HG03521 (cell line): Measurements from ENCODE around the gene SLC37A4.
"Not testable (repeated sequence)": the region's sequence is repeated elsewhere in the genome, so short reads cannot be mapped to it uniquely, and the experiment has no call there.

ENCODE experiments used
- ATAC-seq: cut with Tn5 transposase; IDR thresholded peaks from one replicate; pipeline ENCODE4 v1.9.1; 2021; ENCODE audit warnings: mild to moderate bottlenecking, moderate library complexity; ENCODE audit not compliant: unreplicated experiment

Gene SLC37A4

GRCh38 chr11:119030329-119031047, at the start of gene SLC37A4:
Gene SLC37A4, minus strand, starts transcription at chr11:119030877.
- peak; percentile 88 for ATAC-seq

DNA sequence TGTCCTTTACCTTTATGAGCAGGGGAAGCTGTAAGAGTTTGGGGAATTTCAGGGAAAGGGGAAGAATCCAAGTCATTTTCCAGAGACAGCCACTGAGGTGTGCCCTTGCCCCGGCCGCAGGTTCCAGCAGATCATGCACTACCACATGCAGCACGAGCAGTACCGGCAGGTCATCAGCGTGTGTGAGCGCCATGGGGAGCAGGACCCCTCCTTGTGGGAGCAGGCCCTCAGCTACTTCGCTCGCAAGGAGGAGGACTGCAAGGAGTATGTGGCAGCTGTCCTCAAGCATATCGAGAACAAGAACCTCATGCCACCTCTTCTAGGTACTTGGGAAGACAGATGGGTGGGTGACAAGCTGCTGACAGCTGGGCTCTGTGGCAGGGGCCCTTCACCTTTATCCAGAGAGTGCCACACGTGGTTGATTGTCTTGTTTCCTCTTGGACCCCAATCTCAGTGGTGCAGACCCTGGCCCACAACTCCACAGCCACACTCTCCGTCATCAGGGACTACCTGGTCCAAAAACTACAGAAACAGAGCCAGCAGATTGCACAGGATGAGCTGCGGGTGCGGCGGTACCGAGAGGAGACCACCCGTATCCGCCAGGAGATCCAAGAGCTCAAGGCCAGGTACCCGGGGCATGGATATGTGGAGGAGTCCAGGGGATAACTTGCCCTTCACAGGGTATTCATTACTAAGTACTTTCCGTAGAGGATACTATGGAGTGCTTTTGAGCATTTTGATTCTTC, 48.2 kb upstream of the SLC37A4 start:
- no peak for ATAC-seq

GRCh38 chr11:119077839-119078238, 47.2 kb upstream of the SLC37A4 start:
- no peak for ATAC-seq

GRCh38 chr11:119067371-119068222, 36.9 kb upstream of the SLC37A4 start, which contains the start of gene VPS11:
Gene VPS11, plus strand, starts transcription at chr11:119067818. Its CDS starts 6 bp downstream, at chr11:119067824.
- ATAC-seq = peak; percentile 93

- no peak for ATAC-seq
Measured at GRCh38 chr11:119065369-119065768, 34.7 kb upstream of the SLC37A4 start.

DNA sequence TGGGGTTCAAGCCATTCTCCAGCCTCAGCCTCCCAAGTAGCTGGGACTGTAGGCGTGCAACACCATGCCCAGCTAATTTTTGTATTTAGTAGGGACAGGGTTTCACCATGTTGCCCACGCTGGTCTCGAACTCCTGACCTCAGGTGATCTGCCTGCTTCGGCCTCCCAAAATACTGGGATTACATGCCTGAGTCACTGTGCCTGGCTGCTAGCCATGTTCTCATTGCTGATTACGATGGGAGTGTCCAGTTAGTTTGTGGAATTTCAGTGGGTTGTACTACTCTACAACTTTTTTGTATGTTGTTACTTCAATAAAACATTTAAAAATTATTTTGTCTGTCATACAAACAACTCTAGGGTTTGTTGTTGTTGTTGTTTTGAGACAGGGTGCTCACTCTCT, 32.1 kb upstream of the SLC37A4 start:
- no peak for ATAC-seq

GRCh38 chr11:119061256-119061655, 30.6 kb upstream of the SLC37A4 start:
- no peak for ATAC-seq

DNA sequence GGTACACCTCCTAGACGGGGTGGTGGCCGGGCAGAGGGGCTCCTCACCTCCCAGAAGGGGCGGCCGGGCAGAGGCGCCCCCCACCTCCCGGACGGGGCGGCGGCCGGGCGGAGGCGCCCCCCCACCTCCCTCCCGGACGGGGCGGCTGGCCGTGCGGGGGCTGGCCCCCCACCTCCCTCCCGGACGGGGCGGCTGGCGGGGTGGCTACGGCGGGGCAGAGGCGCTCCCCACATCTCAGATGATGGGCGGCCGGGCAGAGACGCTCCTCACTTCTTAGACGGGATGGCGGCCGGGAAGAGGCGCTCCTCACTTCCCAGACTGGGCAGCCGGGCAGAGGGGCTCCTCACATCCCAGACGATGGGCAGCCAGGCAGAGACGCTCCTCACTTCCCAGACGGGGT, 28.5 kb upstream of the SLC37A4 start:
- not testable (repeated sequence) for ATAC-seq

DNA sequence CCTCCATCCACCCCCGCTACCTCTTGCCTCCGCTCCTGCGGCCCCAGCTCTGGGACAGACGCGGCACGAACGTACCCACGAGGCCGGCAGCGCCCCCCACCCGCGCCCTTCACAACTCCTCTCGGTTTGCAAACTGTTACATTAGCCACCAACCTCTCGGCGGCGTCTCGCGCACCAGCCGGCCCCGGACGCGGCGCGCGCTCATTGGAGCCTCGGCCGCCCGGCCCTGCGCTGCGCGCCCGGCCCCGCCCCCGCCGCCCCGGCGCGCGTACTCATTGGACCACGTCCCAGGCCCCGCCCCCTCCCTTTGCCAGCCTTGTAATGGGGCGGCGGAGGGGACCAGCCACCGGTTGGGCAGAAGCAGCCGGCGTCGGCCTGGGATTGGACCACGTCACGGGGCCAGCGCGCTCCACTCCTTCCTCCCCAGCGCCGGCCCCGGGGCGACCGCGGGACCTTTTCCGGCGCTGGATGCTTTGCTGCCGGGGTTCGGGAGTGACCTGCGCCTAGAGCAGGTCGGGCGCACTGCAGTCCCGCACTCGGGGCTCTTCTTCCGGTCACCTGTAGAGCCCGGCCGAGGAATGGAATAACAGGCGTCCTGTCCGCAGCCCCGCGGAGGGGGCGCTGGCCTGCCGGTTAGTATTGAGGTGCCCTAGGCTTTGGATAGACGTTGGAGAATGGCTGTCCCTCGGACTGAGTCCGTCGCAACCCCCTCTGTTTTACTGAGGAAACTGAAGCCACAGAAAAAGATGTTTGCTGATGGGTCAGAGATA, 26.5 kb upstream of the SLC37A4 start, which contains the start of gene HYOU1:
TSS of gene HYOU1 (minus strand) at position 206 of the 770 bp plus-strand sequence. CDS start 1,045 bp downstream, outside the sequence.
- ATAC-seq = peak; percentile 89

GRCh38 chr11:119056421-119056999, 25.8 kb upstream of the SLC37A4 start:
- ATAC-seq = peak; percentile 9

GRCh38 chr11:119055901-119056300, 25.2 kb upstream of the SLC37A4 start:
- no peak for ATAC-seq

DNA sequence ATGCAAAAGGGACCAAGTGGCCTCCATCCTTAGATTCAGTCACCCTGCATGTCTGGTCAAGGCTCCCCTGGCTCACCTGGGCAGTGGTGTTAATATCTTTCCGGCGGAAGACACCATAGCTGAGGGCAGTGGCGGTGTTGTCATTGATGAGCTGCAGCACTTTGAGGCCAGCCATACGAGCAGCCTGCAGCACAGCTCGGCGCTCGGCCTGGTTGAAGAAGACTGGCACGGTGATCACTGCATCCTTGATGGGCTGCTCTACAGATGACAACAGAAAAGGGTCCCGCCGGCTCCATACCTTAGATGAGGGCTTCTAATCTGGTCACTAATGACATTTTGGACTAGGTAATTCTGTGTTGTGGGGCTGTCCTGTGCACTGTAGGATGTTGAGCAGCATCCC, 23.7 kb upstream of the SLC37A4 start:
- no peak for ATAC-seq

DNA sequence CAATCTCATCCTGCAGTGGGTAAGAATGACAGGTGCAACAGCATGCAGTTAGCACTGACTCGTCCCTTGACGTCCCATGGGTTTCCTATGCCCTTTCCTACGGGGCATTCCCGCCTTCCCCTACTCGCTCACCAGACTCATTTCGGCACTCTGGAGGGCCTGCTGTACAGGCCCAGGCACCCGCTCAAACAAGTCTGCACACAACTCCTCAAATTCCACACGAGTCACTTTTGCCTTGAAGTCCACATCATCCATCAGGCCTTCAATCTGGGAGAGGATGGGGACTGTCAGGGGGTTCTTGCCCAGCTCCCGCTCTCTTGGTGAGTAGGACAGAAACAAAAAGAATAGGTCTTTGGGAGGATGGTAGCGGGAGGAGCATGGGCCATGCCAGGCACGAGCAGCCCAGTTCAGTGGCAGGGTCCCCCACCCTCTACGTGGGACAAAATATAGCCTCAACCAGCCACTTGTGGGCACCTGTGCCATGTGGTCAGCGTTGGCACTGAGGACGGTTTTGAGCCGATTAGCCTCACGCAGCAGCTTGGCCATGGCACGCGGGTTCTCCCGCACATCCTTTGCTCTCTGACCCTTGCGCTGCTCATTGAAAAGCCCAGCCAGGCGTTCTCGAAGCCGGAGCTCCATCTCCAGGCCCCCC, 21.6 kb upstream of the SLC37A4 start:
- ATAC-seq = no peak

DNA sequence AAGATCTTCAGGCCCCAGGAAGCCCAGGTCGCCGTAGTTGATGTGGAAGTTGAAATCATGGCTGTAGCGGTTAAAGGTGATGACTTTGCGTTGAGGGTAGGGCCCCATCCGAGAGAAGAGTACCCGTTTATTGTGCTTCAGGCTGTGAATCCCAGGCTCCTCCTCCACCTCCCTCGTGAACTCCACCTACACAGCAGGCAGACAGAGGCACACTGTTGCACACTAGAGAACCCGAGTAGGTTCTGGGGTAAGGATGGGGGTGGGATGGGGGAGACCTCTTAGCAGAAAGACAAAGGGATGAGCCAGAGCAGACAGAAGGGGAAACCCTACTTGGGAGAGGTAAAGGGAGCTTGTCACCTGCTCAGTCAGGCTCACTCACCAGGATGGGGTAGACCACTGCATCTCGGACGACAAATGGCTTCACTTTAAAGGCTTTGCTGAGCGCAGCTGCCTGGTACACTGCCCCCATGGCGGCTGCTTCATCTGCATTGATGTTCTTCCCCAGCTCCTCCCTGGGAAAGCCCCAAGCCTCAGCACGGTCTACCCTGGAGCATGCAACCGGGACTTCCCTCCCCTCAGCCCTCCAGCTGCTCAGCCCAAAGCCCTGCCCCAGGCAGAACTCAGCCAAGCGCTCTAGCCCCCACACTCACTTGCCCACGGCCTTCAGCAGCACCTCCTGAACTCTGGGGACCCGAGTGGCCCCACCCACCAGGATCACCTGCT, 20.9 kb upstream of the SLC37A4 start:
- ATAC-seq = no peak

DNA sequence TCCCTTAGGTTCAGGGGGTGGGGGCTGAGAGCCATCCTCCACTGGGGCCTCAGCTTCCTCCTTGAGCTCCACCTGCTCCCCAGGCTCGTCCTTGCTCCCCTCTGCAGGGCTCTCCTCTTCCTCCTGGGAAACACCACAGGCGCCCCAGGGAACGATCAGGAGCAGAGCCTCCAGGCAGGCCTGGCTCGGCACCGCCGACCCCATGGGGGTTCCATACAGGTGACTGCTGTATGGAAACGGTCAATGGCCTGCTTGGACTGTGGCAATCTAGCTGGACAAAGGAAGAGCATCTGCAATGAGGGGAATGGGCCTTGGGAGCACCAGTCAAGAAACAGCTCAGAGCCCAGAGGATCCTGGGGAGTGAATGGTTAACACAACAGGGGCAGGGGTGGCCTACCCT, 18.4 kb upstream of the SLC37A4 start:
- ATAC-seq = no peak

DNA sequence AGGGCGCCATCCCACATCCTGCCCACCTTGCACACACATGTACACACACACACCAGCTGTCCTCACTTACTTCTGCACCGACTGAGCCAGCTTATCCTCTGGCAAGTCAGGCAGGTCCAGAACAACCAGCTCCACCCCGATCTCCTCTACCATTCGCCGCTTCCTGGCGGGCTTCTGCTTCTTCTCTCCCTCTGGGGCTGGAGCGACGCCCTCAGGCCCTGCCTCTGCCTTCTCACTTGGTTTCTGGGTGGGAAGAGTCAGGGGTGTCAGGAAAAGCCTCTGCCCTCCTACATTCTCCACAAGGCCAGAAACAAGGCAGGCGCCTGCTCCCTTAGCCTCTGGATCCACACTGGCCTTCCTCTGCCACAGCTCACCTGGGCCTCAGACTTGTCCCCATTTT, 18.0 kb upstream of the SLC37A4 start:
- no peak for ATAC-seq

DNA sequence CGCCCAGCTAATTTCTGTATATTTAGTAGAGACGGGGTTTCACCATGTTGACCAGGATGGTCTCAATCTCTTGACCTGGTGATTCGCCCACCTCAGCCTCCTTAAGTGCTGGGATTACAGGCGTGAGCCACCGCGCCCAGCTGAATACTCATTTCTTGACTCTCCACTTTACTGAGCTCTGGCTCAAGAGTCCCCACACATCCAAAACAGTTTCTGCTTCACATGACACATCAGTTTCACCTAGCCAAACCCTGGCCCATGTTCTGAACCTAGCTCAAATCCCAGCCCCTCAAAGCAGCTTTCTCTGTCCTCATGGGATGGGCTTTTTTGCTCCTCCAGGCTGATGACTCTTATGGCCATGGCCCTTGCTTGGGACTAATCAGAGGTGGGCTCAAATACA, 16.5 kb upstream of the SLC37A4 start:
- no peak for ATAC-seq

- ATAC-seq = no peak
Measured at GRCh38 chr11:119046489-119046888, 15.8 kb upstream of the SLC37A4 start.

- ATAC-seq = no peak
Measured at GRCh38 chr11:119044708-119045107, 14.0 kb upstream of the SLC37A4 start.
